CD8-positive, alpha-beta memory T cell (primary cell): ENCODE results near the gene RTN4. TPM values are rescaled to one million over a fixed set of nuclear protein-coding genes. Genes with fewer than 3 reads are reported as not detected.
A peak's percentile ranks its signal among the peaks of the same experiment; 100 is the strongest.

Experiments used
- CTCF ChIA-PET: fragments of 350-600 bp; sonication (Branson Sonifier 250); formaldehyde crosslinking; loops from one replicate; lab custom pipeline; 2021; ENCODE audit warnings: antibody characterized with exemption; lab: Charles Lee
- POLR2A ChIA-PET: fragments of 350-600 bp; sonication (Branson Sonifier 250); formaldehyde crosslinking; loops from one replicate; lab custom pipeline; 2021; ENCODE audit warnings: antibody characterized with exemption; lab: Charles Lee
- DNase-seq, 5 donors: peaks; one replicate each; pipeline versions ENCODE4 v3.0.0 to v3.0.0-alpha.2; 2020 to 2022; ENCODE audit warnings: mixed read lengths in 1 of 5
- H3K27ac ChIP-seq: one replicate; pipeline ENCODE4 v1.7.0; 2013; ENCODE audit warnings: low read depth, mild to moderate bottlenecking, low read length, moderate library complexity
- H3K27me3 ChIP-seq: 2 replicates; pipeline ENCODE4 v1.7.0; 2013; ENCODE audit warnings: low read length, mild to moderate bottlenecking; ENCODE audit not compliant: insufficient read depth, poor library complexity, severe bottlenecking
- H3K36me3 ChIP-seq: 2 replicates; pipeline ENCODE4 v1.7.0; 2013; ENCODE audit warnings: mild to moderate bottlenecking, low read length, moderate library complexity; ENCODE audit not compliant: insufficient read depth
- H3K4me1 ChIP-seq: 2 replicates; pipeline ENCODE4 v1.7.0; 2013; ENCODE audit warnings: mild to moderate bottlenecking, low read length, moderate library complexity; ENCODE audit not compliant: insufficient read depth
- H3K4me3 ChIP-seq: 2 replicates; pipeline ENCODE4 v1.7.0; 2013; ENCODE audit warnings: mild to moderate bottlenecking, low read length
- H3K9me3 ChIP-seq: 2 replicates; pipeline ENCODE4 v1.7.0; 2013; ENCODE audit warnings: mild to moderate bottlenecking, low read length
- H3K27ac Mint-ChIP-seq, 8 donors: one replicate each; pipeline ENCODE4 v1.8.0; 2020 to 2021; ENCODE audit warnings: mixed read lengths in 8 of 8, mild to moderate bottlenecking in 6 of 8, inconsistent platforms in 3 of 8, moderate library complexity in 3 of 8
- H3K27me3 Mint-ChIP-seq, 2 donors: one replicate each; pipeline ENCODE4 v1.8.0; 2020 to 2021; ENCODE audit warnings: mixed read lengths in 2 of 2, mild to moderate bottlenecking in 1 of 2, moderate library complexity in 1 of 2
- H3K36me3 Mint-ChIP-seq, 3 donors: one replicate each; pipeline ENCODE4 v1.8.0; 2020 to 2021; ENCODE audit warnings: mixed read lengths in 3 of 3, inconsistent platforms in 1 of 3, mild to moderate bottlenecking in 1 of 3
- H3K4me1 Mint-ChIP-seq, 3 donors: one replicate each; pipeline ENCODE4 v1.8.0; 2020 to 2021; ENCODE audit warnings: mixed read lengths in 3 of 3, inconsistent platforms in 1 of 3, mild to moderate bottlenecking in 1 of 3
- H3K4me3 Mint-ChIP-seq, 7 donors: one replicate each; pipeline ENCODE4 v1.8.0; 2020 to 2021; ENCODE audit warnings: mixed read lengths in 7 of 7, mild to moderate bottlenecking in 6 of 7, moderate library complexity in 4 of 7, inconsistent platforms in 2 of 7
- H3K9me3 Mint-ChIP-seq, 5 donors: one replicate each; pipeline ENCODE4 v1.8.0; 2020 to 2022; ENCODE audit warnings: mixed read lengths in 5 of 5, mild to moderate bottlenecking in 3 of 5, moderate library complexity in 2 of 5, inconsistent platforms in 1 of 5
- polyA plus RNA-seq: library from polyadenylated mRNA; unstranded; fragments of 300-500 nt; fragmentation: Illumina TruSeq; gene quantifications from one replicate; pipeline ENCODE4 v1.2.3, GENCODE V29; 2021
- total RNA-seq, 2 experiments: library from RNA; stranded (reverse); gene quantifications; one replicate each; pipeline ENCODE4 v1.2.3, GENCODE V29; 2021

The RTN4 gene
- total and polyA plus RNA-seq, 3 experiments from 2014 or later = 100 to 110 (median 105) TPM

- Histone ChIP-seq H3K27ac (no peak overlapping the region), H3K36me3 (no peaks in the 10 kb centered on the region), H3K4me3 (no peak overlapping the region), H3K9me3 (no peaks in the 10 kb centered on the region), H3K27me3 (no peaks in the 10 kb centered on the region), H3K4me1 (peaks cover 29% of the 10 kb centered on the region)
- POLR2A ChIA-PET = no interaction called here
- peaks cover 0 to 18% (median 0%) of the 10 kb centered on the region in 3 donors for H3K36me3 Mint-ChIP-seq
- DNase-seq = no peak
- H3K9me3 Mint-ChIP-seq = no peaks in the 10 kb centered on the region
- H3K4me3 Mint-ChIP-seq = no peak overlapping the region
- CTCF ChIA-PET = no interaction called here
- peak overlapping the region in 2 of 8 donors; percentile 23 to 38 for H3K27ac Mint-ChIP-seq
- H3K27me3 Mint-ChIP-seq = peaks cover 0 to 3% of the 10 kb centered on the region in 2 donors
- peaks cover 58 to 79% (median 73%) of the 10 kb centered on the region in 3 donors for H3K4me1 Mint-ChIP-seq
These were observed 4.5 kb downstream of the RTN4 start for GRCh38 chr2:55045780-55046179.

DNA sequence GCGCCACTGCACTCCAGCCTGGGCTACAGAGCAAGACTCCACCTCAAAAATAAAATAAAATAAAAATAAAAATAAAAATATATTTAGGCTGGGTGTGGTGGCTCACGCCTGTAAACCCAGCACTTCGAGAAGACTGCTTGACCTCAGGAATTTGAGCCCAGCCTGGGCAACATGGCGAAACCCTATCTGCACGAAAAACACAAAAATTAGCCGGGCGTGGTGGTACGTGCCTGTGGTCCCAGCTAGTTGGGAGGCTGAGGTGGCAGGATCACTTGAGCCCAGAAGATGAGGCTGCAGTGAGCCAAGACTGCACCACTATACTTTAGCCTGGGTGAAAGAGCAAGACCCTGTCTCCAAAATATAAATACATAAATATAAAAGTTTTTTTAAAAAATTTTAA, 6.4 kb downstream of the RTN4 start:
- Histone ChIP-seq H3K9me3 (no peaks in the 10 kb centered on the region), H3K27ac (no peak overlapping the region), H3K36me3 (no peaks in the 10 kb centered on the region), H3K4me1 (peaks cover 27% of the 10 kb centered on the region), H3K4me3 (no peak overlapping the region), H3K27me3 (no peaks in the 10 kb centered on the region)
- H3K36me3 Mint-ChIP-seq = peaks cover 3 to 8% (median 3%) of the 10 kb centered on the region in 3 donors
- H3K4me3 Mint-ChIP-seq = no peak overlapping the region
- ChIA-PET CTCF (no interaction called here), POLR2A (no interaction called here)
- DNase-seq = no peak
- peaks cover 61 to 86% (median 83%) of the 10 kb centered on the region in 3 donors for H3K4me1 Mint-ChIP-seq
- no peaks in the 10 kb centered on the region for H3K27me3 Mint-ChIP-seq
- H3K27ac Mint-ChIP-seq = no peak overlapping the region
- peaks cover 0 to 4% (median 0%) of the 10 kb centered on the region in 5 donors for H3K9me3 Mint-ChIP-seq

DNA sequence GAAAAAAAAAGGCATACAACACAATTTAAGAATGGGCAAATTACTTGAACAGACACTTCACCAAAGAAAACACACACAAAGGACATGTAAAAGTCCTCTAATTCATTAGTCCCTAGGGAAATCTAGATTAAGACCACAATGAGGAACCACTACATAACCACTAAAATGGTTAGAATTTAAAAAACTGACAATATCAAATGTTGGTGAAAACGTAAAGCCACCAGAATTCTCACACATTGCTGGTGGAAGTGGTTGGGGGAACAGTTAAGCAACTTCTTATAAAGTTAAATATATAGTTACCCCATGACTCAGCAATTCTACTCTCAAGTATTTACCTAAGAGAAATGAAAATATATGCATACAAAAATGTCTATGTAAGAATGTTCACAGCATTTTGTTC, 11.8 kb downstream of the RTN4 start:
- Histone ChIP-seq H3K4me3 (no peak overlapping the region), H3K27ac (no peak overlapping the region), H3K27me3 (no peaks in the 10 kb centered on the region), H3K4me1 (peaks cover 26% of the 10 kb centered on the region), H3K36me3 (no peaks in the 10 kb centered on the region), H3K9me3 (no peaks in the 10 kb centered on the region)
- Mint-ChIP-seq H3K4me3 (no peak overlapping the region), H3K27ac (peak overlapping the region in 2 of 8 donors; percentile 41 to 46), H3K4me1 (peaks cover 66 to 91% (median 88%) of the 10 kb centered on the region in 3 donors), H3K9me3 (peaks cover 5 to 23% (median 12%) of the 10 kb centered on the region in 5 donors), H3K36me3 (peaks cover 7 to 38% (median 11%) of the 10 kb centered on the region in 3 donors), H3K27me3 (no peaks in the 10 kb centered on the region)
- no peak for DNase-seq
- ChIA-PET POLR2A (no interaction called here), CTCF (no interaction called here)

- H3K9me3 Mint-ChIP-seq = peaks cover 5 to 23% (median 12%) of the 10 kb centered on the region in 5 donors
- POLR2A ChIA-PET = no interaction called here
- Histone ChIP-seq H3K36me3 (no peaks in the 10 kb centered on the region), H3K4me3 (no peak overlapping the region), H3K4me1 (peaks cover 33% of the 10 kb centered on the region), H3K27me3 (no peaks in the 10 kb centered on the region), H3K27ac (no peak overlapping the region), H3K9me3 (no peaks in the 10 kb centered on the region)
- H3K27me3 Mint-ChIP-seq = no peaks in the 10 kb centered on the region
- peak overlapping the region in 2 of 8 donors; percentile 36 to 61 for H3K27ac Mint-ChIP-seq
- no peak for DNase-seq
- CTCF ChIA-PET = no interaction called here
- peak overlapping the region in 2 of 7 donors; percentile 29 to 39 for H3K4me3 Mint-ChIP-seq
- H3K36me3 Mint-ChIP-seq = peaks cover 7 to 38% (median 11%) of the 10 kb centered on the region in 3 donors
- H3K4me1 Mint-ChIP-seq = peaks cover 73 to 90% (median 90%) of the 10 kb centered on the region in 3 donors
These were observed 14.5 kb downstream of the RTN4 start for GRCh38 chr2:55035716-55036115.

- DNase-seq = no peak
- H3K4me3 ChIP-seq = no peak overlapping the region
- H3K4me1 ChIP-seq = peaks cover 38% of the 10 kb centered on the region
- Mint-ChIP-seq H3K4me3 (no peak overlapping the region), H3K36me3 (peaks cover 4 to 35% (median 6%) of the 10 kb centered on the region in 3 donors), H3K4me1 (peaks cover 70 to 81% (median 81%) of the 10 kb centered on the region in 3 donors), H3K9me3 (peaks cover 5 to 23% (median 12%) of the 10 kb centered on the region in 5 donors), H3K27me3 (no peaks in the 10 kb centered on the region), H3K27ac (peak overlapping the region in 1 of 8 donors; percentile 34)
- H3K36me3 ChIP-seq = no peaks in the 10 kb centered on the region
- H3K9me3 ChIP-seq = no peaks in the 10 kb centered on the region
- ChIA-PET POLR2A (interaction anchor here (1.3 kb wide), 1 partner anchor 16 kb away, joined by 3 read pairs; the partner anchor contains the start of gene RTN4), CTCF (no interaction called here)
- no peaks in the 10 kb centered on the region for H3K27me3 ChIP-seq
- H3K27ac ChIP-seq = no peak overlapping the region
These were observed 16.3 kb downstream of the RTN4 start for GRCh38 chr2:55033921-55034320.

DNA sequence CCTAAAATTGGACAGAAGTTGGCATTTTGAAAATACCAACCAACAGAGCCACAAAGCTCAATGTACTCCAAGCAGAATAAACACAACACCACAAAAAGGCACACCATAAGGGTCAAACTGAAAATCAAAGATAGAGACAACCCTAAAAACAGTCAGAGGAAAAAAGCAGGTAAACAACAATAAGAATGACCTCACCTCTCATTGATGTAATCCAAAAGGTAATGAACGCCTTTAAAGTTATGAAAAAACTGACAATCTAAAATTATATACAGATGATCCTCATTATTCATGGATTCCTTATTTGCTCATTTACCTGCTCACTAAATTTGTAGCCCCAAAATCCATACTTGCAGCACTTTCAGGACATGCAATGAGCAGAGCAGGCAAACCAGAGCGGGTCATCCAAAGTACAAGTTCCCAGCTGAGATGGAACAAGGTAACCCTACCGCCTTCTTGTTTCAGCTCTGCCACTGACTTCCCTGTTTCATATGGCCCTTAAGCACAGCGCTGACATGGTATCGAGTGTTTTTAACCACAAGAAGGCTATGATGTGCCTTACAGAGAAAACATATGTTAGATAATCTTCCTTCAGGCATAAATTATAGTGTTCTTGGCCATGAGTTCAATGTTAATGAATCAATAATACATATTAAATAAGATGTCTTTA, 17.0 kb downstream of the RTN4 start:
- no peaks in the 10 kb centered on the region for H3K9me3 ChIP-seq
- no peaks in the 10 kb centered on the region for H3K27me3 ChIP-seq
- H3K4me3 ChIP-seq = no peak overlapping the region
- peaks cover 71 to 75% (median 74%) of the 10 kb centered on the region in 3 donors for H3K4me1 Mint-ChIP-seq
- DNase-seq = peak in 1 of 5 donors; percentile 29
- H3K27me3 Mint-ChIP-seq = no peaks in the 10 kb centered on the region
- CTCF ChIA-PET = interaction anchor here (1.4 kb wide), 1 partner anchor 191 kb away, joined by 3 read pairs; no protein-coding TSS in a partner anchor
- peaks cover 45% of the 10 kb centered on the region for H3K4me1 ChIP-seq
- H3K36me3 ChIP-seq = no peaks in the 10 kb centered on the region
- H3K4me3 Mint-ChIP-seq = peak overlapping the region in 2 of 7 donors; percentile 0 to 19
- H3K36me3 Mint-ChIP-seq = peaks cover 2 to 31% (median 5%) of the 10 kb centered on the region in 3 donors
- peak overlapping the region in 1 of 8 donors; percentile 64 for H3K27ac Mint-ChIP-seq
- POLR2A ChIA-PET = interaction anchor here (0.6 to 1.3 kb wide), 2 partner anchors 17 to 35 kb away, joined by 3 read pairs; partner anchors contain the start of gene RTN4
- no peak overlapping the region for H3K27ac ChIP-seq
- peaks cover 5 to 20% (median 11%) of the 10 kb centered on the region in 5 donors for H3K9me3 Mint-ChIP-seq

DNA sequence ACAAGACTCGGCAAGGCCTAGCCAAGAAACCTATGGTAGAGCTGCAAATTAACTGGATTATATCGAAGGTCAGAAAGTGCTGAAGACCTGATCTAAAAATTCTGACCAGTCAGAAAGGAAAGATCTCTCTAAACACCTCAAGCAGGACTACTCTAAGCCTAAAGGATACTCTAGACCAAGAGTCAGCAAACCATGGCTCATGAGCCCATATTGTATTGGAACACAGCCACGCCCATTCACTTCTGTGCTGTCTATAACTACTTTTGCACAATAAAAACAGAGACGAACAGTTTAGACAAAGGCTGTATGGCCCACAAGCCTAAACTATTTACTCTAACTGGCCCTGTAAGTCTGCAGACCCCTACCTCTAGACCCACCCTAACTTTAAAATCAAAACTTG, 18.7 kb downstream of the RTN4 start:
- no peak for DNase-seq
- CTCF ChIA-PET = interaction anchor here (0.7 kb wide), 1 partner anchor 136 kb away, joined by 3 read pairs; no protein-coding TSS in a partner anchor

DNA sequence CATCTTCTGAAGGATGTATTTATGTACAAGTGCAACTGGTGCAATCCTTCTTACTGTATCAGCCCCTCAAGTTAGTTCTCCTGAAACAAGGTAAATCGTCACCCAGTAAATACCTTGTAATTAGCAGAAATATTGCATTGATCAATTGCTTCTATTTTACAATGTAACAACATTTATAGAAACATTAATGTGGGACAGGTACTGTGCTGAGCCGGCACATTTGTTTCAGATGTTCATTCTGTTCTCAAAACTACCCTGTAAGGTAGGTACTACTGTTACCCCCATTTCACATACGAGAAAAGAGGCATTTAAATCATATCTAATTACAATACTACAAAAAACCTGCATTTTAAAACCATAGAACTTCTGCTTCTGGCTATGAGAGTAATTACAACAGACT, 19.5 kb downstream of the RTN4 start:
- Histone ChIP-seq H3K27ac (no peak overlapping the region), H3K36me3 (no peaks in the 10 kb centered on the region), H3K9me3 (no peaks in the 10 kb centered on the region), H3K4me3 (no peak overlapping the region), H3K27me3 (no peaks in the 10 kb centered on the region), H3K4me1 (peaks cover 60% of the 10 kb centered on the region)
- Mint-ChIP-seq H3K27me3 (no peaks in the 10 kb centered on the region), H3K4me1 (peaks cover 52 to 54% (median 53%) of the 10 kb centered on the region in 3 donors), H3K36me3 (peaks cover 0 to 11% (median 1%) of the 10 kb centered on the region in 3 donors), H3K27ac (peak overlapping the region in 1 of 8 donors; percentile 37), H3K4me3 (no peak overlapping the region), H3K9me3 (peaks cover under 1 to 11% (median 3%) of the 10 kb centered on the region in 5 donors)
- ChIA-PET CTCF (no interaction called here), POLR2A (no interaction called here)
- DNase-seq = no peak

More for the DNA sequence above, 18.7 kb downstream of the RTN4 start:
- H3K27ac ChIP-seq = no peak overlapping the region
- H3K9me3 ChIP-seq = no peaks in the 10 kb centered on the region
- H3K4me3 ChIP-seq = no peak overlapping the region
- no peaks in the 10 kb centered on the region for H3K36me3 ChIP-seq
- Mint-ChIP-seq H3K27ac (peak overlapping the region in 2 of 8 donors; percentile 41 to 61), H3K4me1 (peaks cover 54 to 58% (median 57%) of the 10 kb centered on the region in 3 donors), H3K27me3 (no peaks in the 10 kb centered on the region), H3K4me3 (no peak overlapping the region), H3K9me3 (peaks cover 3 to 13% (median 5%) of the 10 kb centered on the region in 5 donors), H3K36me3 (peaks cover under 1 to 14% (median 2%) of the 10 kb centered on the region in 3 donors)
- no peaks in the 10 kb centered on the region for H3K27me3 ChIP-seq
- POLR2A ChIA-PET = no interaction called here
- H3K4me1 ChIP-seq = peaks cover 53% of the 10 kb centered on the region
